GM12891 (cell line): ENCODE data around the gene DUS3L.

Source experiments
- POLR2A ChIP-seq: IDR thresholded peaks from 2 replicates; pipeline ENCODE4 v1.6.1; 2011; ENCODE audit warnings: low read depth, low read length, control low read depth
- POLR2AphosphoS5 ChIP-seq: IDR thresholded peaks from 2 replicates; pipeline ENCODE4 v1.6.1; 2011; ENCODE audit warnings: low read depth, low read length, control low read depth

GRCh38 chr19:5773276-5773675 lies 17.7 kb downstream of the DUS3L start:
- no peak for TF ChIP-seq POLR2A
- no peak for TF ChIP-seq POLR2AphosphoS5
